H9 (cell line): ENCODE results near the gene CRIP2. TPM values are rescaled to one million over a fixed set of nuclear protein-coding genes. Genes with fewer than 3 reads are reported as not detected.

Experiments
- DNase-seq: peaks from one replicate; pipeline ENCODE4 v3.0.0-alpha.2; 2017
- H2AFZ ChIP-seq: one replicate; pipeline ENCODE4 v1.6.1; 2013; ENCODE audit warnings: mild to moderate bottlenecking, low read length, control low read depth, moderate library complexity
- H2AK5ac ChIP-seq: 2 replicates; pipeline ENCODE4 v1.6.1; 2013; ENCODE audit warnings: low read length, control low read depth, mixed read lengths; ENCODE audit not compliant: insufficient read length
- H2BK120ac ChIP-seq: one replicate; pipeline ENCODE4 v1.6.1; 2013; ENCODE audit warnings: low read depth, mild to moderate bottlenecking, low read length, control low read depth, inconsistent platforms; ENCODE audit not compliant: poor library complexity, severe bottlenecking
- H2BK12ac ChIP-seq: 2 replicates; pipeline ENCODE4 v1.6.1; 2013; ENCODE audit warnings: low read length, control low read depth, mixed read lengths, low read depth; ENCODE audit not compliant: insufficient read length
- H2BK15ac ChIP-seq: 2 replicates; pipeline ENCODE4 v1.6.1; 2013; ENCODE audit warnings: low read depth, low read length, control low read depth
- H2BK20ac ChIP-seq: one replicate; pipeline ENCODE4 v1.6.1; 2013; ENCODE audit warnings: low read depth, mild to moderate bottlenecking, low read length, control low read depth, inconsistent platforms; ENCODE audit not compliant: poor library complexity, severe bottlenecking
- H2BK5ac ChIP-seq: 2 replicates; pipeline ENCODE4 v1.6.1; 2013; ENCODE audit warnings: low read length, control low read depth, mixed read lengths; ENCODE audit not compliant: insufficient read length
- H3K14ac ChIP-seq: 2 replicates; pipeline ENCODE4 v1.6.1; 2013; ENCODE audit warnings: low read length, control low read depth; ENCODE audit not compliant: insufficient read depth
- H3K18ac ChIP-seq: 2 replicates; pipeline ENCODE4 v1.6.1; 2013; ENCODE audit warnings: low read depth, mild to moderate bottlenecking, mixed read lengths, low read length, control low read depth; ENCODE audit not compliant: insufficient read length
- H3K23ac ChIP-seq: 2 replicates; pipeline ENCODE4 v1.6.1; 2013; ENCODE audit warnings: low read length, control low read depth, mixed read lengths, low read depth; ENCODE audit not compliant: insufficient read length
- H3K23me2 ChIP-seq: 2 replicates; pipeline ENCODE4 v1.6.1; 2013; ENCODE audit warnings: low read depth, mild to moderate bottlenecking, mixed read lengths, low read length, control low read depth; ENCODE audit not compliant: insufficient read length, poor library complexity, severe bottlenecking
- H3K27ac ChIP-seq: 2 replicates; pipeline ENCODE4 v1.5.1; 2013; ENCODE audit warnings: low read length, control low read depth, mixed read lengths, low read depth; ENCODE audit not compliant: insufficient read length
- H3K27me3 ChIP-seq: 2 replicates; pipeline ENCODE4 v1.6.1; 2013; ENCODE audit warnings: low read length, control low read depth, inconsistent platforms; ENCODE audit not compliant: insufficient read depth
- H3K4ac ChIP-seq: 2 replicates; pipeline ENCODE4 v1.6.1; 2013; ENCODE audit warnings: low read depth, mild to moderate bottlenecking, control low read depth, inconsistent platforms, low read length, moderate library complexity
- H3K4me1 ChIP-seq: 2 replicates; pipeline ENCODE4 v1.6.1; 2013; ENCODE audit warnings: low read length, control low read depth, inconsistent platforms; ENCODE audit not compliant: insufficient read depth
- H3K4me2 ChIP-seq: 2 replicates; pipeline ENCODE4 v1.6.1; 2013; ENCODE audit warnings: low read length, control low read depth, mixed read lengths; ENCODE audit not compliant: insufficient read length, insufficient read depth
- H3K56ac ChIP-seq: 2 replicates; pipeline ENCODE4 v1.6.1; 2013; ENCODE audit warnings: low read depth, mild to moderate bottlenecking, mixed read lengths, low read length, control low read depth; ENCODE audit not compliant: insufficient read length
- H3K79me1 ChIP-seq: 2 replicates; pipeline ENCODE4 v1.6.1; 2013; ENCODE audit warnings: low read depth, mild to moderate bottlenecking, moderate library complexity, low read length, control low read depth, inconsistent platforms; ENCODE audit not compliant: insufficient read depth, poor library complexity, severe bottlenecking
- H3K79me2 ChIP-seq: 2 replicates; pipeline ENCODE4 v1.6.1; 2013; ENCODE audit warnings: low read length, control low read depth, inconsistent platforms; ENCODE audit not compliant: insufficient read depth
- H3K9ac ChIP-seq: 2 replicates; pipeline ENCODE4 v1.6.1; 2013; ENCODE audit warnings: low read length, control low read depth, mixed read lengths; ENCODE audit not compliant: insufficient read length; ENCODE audit errors: extremely low read depth
- H3K9me3 ChIP-seq: one replicate; pipeline ENCODE4 v1.6.1; 2013; ENCODE audit warnings: low read depth, low read length, inconsistent platforms; ENCODE audit not compliant: control insufficient read depth
- H3T11ph ChIP-seq: one replicate; pipeline ENCODE4 v1.6.1; 2013; ENCODE audit warnings: mild to moderate bottlenecking, low read length, control low read depth, inconsistent platforms
- H4K20me1 ChIP-seq: one replicate; pipeline ENCODE4 v1.6.1; 2013; ENCODE audit not compliant: control insufficient read depth, insufficient read length, insufficient read depth
- H4K5ac ChIP-seq: 2 replicates; pipeline ENCODE4 v1.6.1; 2013; ENCODE audit warnings: low read depth, mild to moderate bottlenecking, mixed read lengths, low read length, control low read depth; ENCODE audit not compliant: insufficient read length
- H4K8ac ChIP-seq: replicated peaks from 2 replicates; pipeline ENCODE4 v1.6.1; 2013; ENCODE audit warnings: low read length, control low read depth, mixed read lengths, low read depth; ENCODE audit not compliant: insufficient read length
- H4K91ac ChIP-seq: 2 replicates; pipeline ENCODE4 v1.6.1; 2013; ENCODE audit warnings: low read depth, mild to moderate bottlenecking, moderate library complexity, mixed read lengths, low read length, control low read depth; ENCODE audit not compliant: insufficient read length
- H3K27ac Mint-ChIP-seq, 3 experiments: 2 replicates in 2 of 3; 3 replicates in 1 of 3; pipeline ENCODE4 v1.8.0; 2020 to 2021; ENCODE audit warnings: mixed read lengths in 3 of 3, mild to moderate bottlenecking in 1 of 3, moderate library complexity in 1 of 3
- H3K27me3 Mint-ChIP-seq: 2 replicates; pipeline ENCODE4 v1.8.0; 2021; ENCODE audit warnings: low read depth, mild to moderate bottlenecking, moderate library complexity, mixed read lengths
- H3K36me3 Mint-ChIP-seq, 3 experiments: 2 replicates in 2 of 3; 3 replicates in 1 of 3; pipeline ENCODE4 v1.8.0; 2020 to 2021; ENCODE audit warnings: low read depth in 3 of 3, mixed read lengths in 3 of 3; ENCODE audit not compliant: insufficient read depth in 1 of 3
- H3K4me1 Mint-ChIP-seq, 2 experiments: 2 replicates each; pipeline ENCODE4 v1.8.0; 2020; ENCODE audit warnings: mixed read lengths in 2 of 2
- H3K4me3 Mint-ChIP-seq, 2 experiments: 2 replicates in 1 of 2; 3 replicates in 1 of 2; pipeline ENCODE4 v1.8.0; 2020 to 2021; ENCODE audit warnings: mild to moderate bottlenecking in 2 of 2, mixed read lengths in 2 of 2, moderate library complexity in 1 of 2
- H3K9me3 Mint-ChIP-seq, 2 experiments: 2 replicates in 1 of 2; 3 replicates in 1 of 2; pipeline ENCODE4 v1.8.0; 2020; ENCODE audit warnings: mild to moderate bottlenecking in 2 of 2, mixed read lengths in 2 of 2, moderate library complexity in 1 of 2
- CTCF ChIP-seq: fragments of 200-600 bp; sonication (generic); conservative IDR thresholded peaks from 3 replicates; pipeline ENCODE4 v1.8.0; 2021; ENCODE audit warnings: antibody characterized with exemption, mild to moderate bottlenecking
- WGBS: extraction: QIAGEN DNeasy Blood & Tissue Kit; methylation state at CpG from one replicate; pipeline ENCODE4 v1.1.7; 2013; ENCODE audit warnings: missing lambda C conversion rate, low lambda C conversion rate, mixed read lengths; ENCODE audit not compliant: insufficient read length; ENCODE audit errors: extremely low coverage; 5-methylcytosine and 5-hydroxymethylcytosine counted together
- total RNA-seq: library from RNA; stranded (reverse); gene quantifications from 2 replicates; pipeline ENCODE4 v1.2.1, GENCODE V29; 2021

CRIP2 gene
- total RNA-seq, 1 experiment from 2014 or later = 5.7 TPM

GRCh38 chr14:105450123-105450505 is 24.5 kb upstream of the CRIP2 start:
- no peak overlapping the region for H3K14ac ChIP-seq
- Mint-ChIP-seq H3K27me3 (no peaks in the 10 kb centered on the region), H3K9me3 (no peaks in the 10 kb centered on the region), H3K4me1 (no peaks in the 10 kb centered on the region), H3K4me3 (no peak overlapping the region), H3K36me3 (peaks cover 21 to 58% (median 50%) of the 10 kb centered on the region in 3 experiments; a peak in 6 of 7 replicates), H3K27ac (no peak overlapping the region)
- no peaks in the 10 kb centered on the region for H4K20me1 ChIP-seq
- H3K4me1 ChIP-seq = no peaks in the 10 kb centered on the region
- H2BK15ac ChIP-seq = no peak overlapping the region
- H4K8ac ChIP-seq = no peak overlapping the region
- no peak overlapping the region for H2AK5ac ChIP-seq
- no peak overlapping the region for H3K56ac ChIP-seq
- no peak for DNase-seq
- H2AFZ ChIP-seq = no peak overlapping the region
- no peaks in the 10 kb centered on the region for H3K79me1 ChIP-seq
- H3K4ac ChIP-seq = no peak overlapping the region
- WGBS = no CpG with 5 or more reads among the region's 22 CpGs
- H3K4me2 ChIP-seq = no peak overlapping the region
- no peak overlapping the region for H3K23ac ChIP-seq
- no peak overlapping the region for H2BK120ac ChIP-seq
- no peak overlapping the region for H3K27ac ChIP-seq
- H3K9ac ChIP-seq = no peak overlapping the region
- no peak overlapping the region for H4K5ac ChIP-seq
- H2BK12ac ChIP-seq = no peak overlapping the region
- H3K27me3 ChIP-seq = no peaks in the 10 kb centered on the region
- no peak overlapping the region for H3K18ac ChIP-seq
- H3K79me2 ChIP-seq = no peaks in the 10 kb centered on the region
- TF ChIP-seq CTCF = no peak
- H3K9me3 ChIP-seq = no peaks in the 10 kb centered on the region
- no peak overlapping the region for H2BK20ac ChIP-seq
- no peak overlapping the region for H3T11ph ChIP-seq
- no peaks in the 10 kb centered on the region for H3K23me2 ChIP-seq
- H4K91ac ChIP-seq = no peak overlapping the region
- H2BK5ac ChIP-seq = no peak overlapping the region
